Rectal smooth muscle tissue (tissue), 1 donor: ENCODE data around the gene PTGFR.
A peak's percentile ranks its signal among the peaks of the same experiment; 100 is the strongest.

Experiments used
- H3K27ac ChIP-seq: one replicate; pipeline ENCODE4 v1.7.0; 2013; ENCODE audit warnings: low read depth, low read length, inconsistent platforms
- H3K27me3 ChIP-seq: one replicate; pipeline ENCODE4 v1.7.0; 2013; ENCODE audit warnings: low read length; ENCODE audit not compliant: control insufficient read depth, insufficient read depth
- H3K36me3 ChIP-seq: one replicate; pipeline ENCODE4 v1.7.0; 2013; ENCODE audit warnings: low read length; ENCODE audit not compliant: control insufficient read depth, insufficient read depth
- H3K4me1 ChIP-seq: one replicate; pipeline ENCODE4 v1.7.0; 2013; ENCODE audit warnings: low read length; ENCODE audit not compliant: control insufficient read depth, insufficient read depth
- H3K4me3 ChIP-seq: one replicate; pipeline ENCODE4 v1.7.0; 2013; ENCODE audit warnings: low read length
- H3K9ac ChIP-seq: one replicate; pipeline ENCODE4 v1.7.0; 2013; ENCODE audit warnings: low read length

The PTGFR gene

GRCh38 chr1:78491451-78492071 lies 787 bp downstream of the PTGFR start:
- Histone ChIP-seq H3K27ac (peak overlapping the region; percentile 48), H3K9ac (peak overlapping the region; percentile 21), H3K4me3 (peak overlapping the region; percentile 84)

GRCh38 chr1:78492386-78492950 lies 1.7 kb downstream of the PTGFR start:
- Histone ChIP-seq H3K27ac (peak overlapping the region; percentile 6), H3K36me3 (no peaks in the 10 kb centered on the region), H3K27me3 (no peaks in the 10 kb centered on the region), H3K4me3 (peak overlapping the region; percentile 84), H3K9ac (no peak overlapping the region), H3K4me1 (no peaks in the 10 kb centered on the region)

More at GRCh38 chr1:78491451-78492071, 787 bp downstream of the PTGFR start:
- no peaks in the 10 kb centered on the region for H3K27me3 ChIP-seq
- no peaks in the 10 kb centered on the region for H3K36me3 ChIP-seq
- no peaks in the 10 kb centered on the region for H3K4me1 ChIP-seq

- Histone ChIP-seq H3K36me3 (no peaks in the 10 kb centered on the region), H3K27me3 (no peaks in the 10 kb centered on the region), H3K4me3 (no peak overlapping the region), H3K27ac (no peak overlapping the region), H3K4me1 (no peaks in the 10 kb centered on the region), H3K9ac (no peak overlapping the region)
Observed at GRCh38 chr1:78493451-78493850, 2.7 kb downstream of the PTGFR start.

GRCh38 chr1:78497201-78497600 lies 6.4 kb downstream of the PTGFR start:
- Histone ChIP-seq H3K4me1 (no peaks in the 10 kb centered on the region), H3K27ac (no peak overlapping the region), H3K36me3 (no peaks in the 10 kb centered on the region), H3K27me3 (no peaks in the 10 kb centered on the region), H3K9ac (no peak overlapping the region), H3K4me3 (no peak overlapping the region)

- H3K27ac ChIP-seq: no peak overlapping the region
- no peak overlapping the region for H3K9ac ChIP-seq
- no peaks in the 10 kb centered on the region for H3K36me3 ChIP-seq
- no peaks in the 10 kb centered on the region for H3K4me1 ChIP-seq
- no peaks in the 10 kb centered on the region for H3K27me3 ChIP-seq
- no peak overlapping the region for H3K4me3 ChIP-seq
Observed at GRCh38 chr1:78500529-78500928, 9.8 kb downstream of the PTGFR start.

GRCh38 chr1:78501203-78501602 lies 10.4 kb downstream of the PTGFR start:
- H3K4me3 ChIP-seq: no peak overlapping the region
- no peaks in the 10 kb centered on the region for H3K27me3 ChIP-seq
- H3K9ac ChIP-seq: no peak overlapping the region
- no peaks in the 10 kb centered on the region for H3K36me3 ChIP-seq
- H3K4me1 ChIP-seq: no peaks in the 10 kb centered on the region
- H3K27ac ChIP-seq: no peak overlapping the region

- no peaks in the 10 kb centered on the region for H3K36me3 ChIP-seq
- no peaks in the 10 kb centered on the region for H3K27me3 ChIP-seq
- H3K9ac ChIP-seq: no peak overlapping the region
- H3K27ac ChIP-seq: no peak overlapping the region
- no peak overlapping the region for H3K4me3 ChIP-seq
- H3K4me1 ChIP-seq: no peaks in the 10 kb centered on the region
Observed at GRCh38 chr1:78511334-78511733, 20.6 kb downstream of the PTGFR start.

- Histone ChIP-seq H3K9ac (no peak overlapping the region), H3K36me3 (no peaks in the 10 kb centered on the region), H3K27me3 (no peaks in the 10 kb centered on the region), H3K4me1 (no peaks in the 10 kb centered on the region), H3K27ac (no peak overlapping the region), H3K4me3 (no peak overlapping the region)
Observed at GRCh38 chr1:78516716-78517115, 25.9 kb downstream of the PTGFR start.

- Histone ChIP-seq H3K36me3 (no peaks in the 10 kb centered on the region), H3K27ac (no peak overlapping the region), H3K4me3 (no peak overlapping the region), H3K4me1 (no peaks in the 10 kb centered on the region), H3K27me3 (no peaks in the 10 kb centered on the region), H3K9ac (no peak overlapping the region)
Observed at GRCh38 chr1:78519446-78519845, 28.7 kb downstream of the PTGFR start.

- Histone ChIP-seq H3K27ac (no peak overlapping the region), H3K4me3 (no peak overlapping the region), H3K36me3 (no peaks in the 10 kb centered on the region), H3K4me1 (no peaks in the 10 kb centered on the region), H3K27me3 (no peaks in the 10 kb centered on the region), H3K9ac (no peak overlapping the region)
Observed at GRCh38 chr1:78520216-78520615, 29.4 kb downstream of the PTGFR start.

GRCh38 chr1:78520843-78521242 lies 30.1 kb downstream of the PTGFR start:
- no peaks in the 10 kb centered on the region for H3K4me1 ChIP-seq
- no peak overlapping the region for H3K4me3 ChIP-seq

GRCh38 chr1:78522136-78522535 lies 31.4 kb downstream of the PTGFR start:
- H3K27me3 ChIP-seq: no peaks in the 10 kb centered on the region
- H3K4me3 ChIP-seq: no peak overlapping the region
- H3K9ac ChIP-seq: no peak overlapping the region
- H3K4me1 ChIP-seq: no peaks in the 10 kb centered on the region
- H3K36me3 ChIP-seq: no peaks in the 10 kb centered on the region
- H3K27ac ChIP-seq: no peak overlapping the region

More at GRCh38 chr1:78520843-78521242, 30.1 kb downstream of the PTGFR start:
- no peaks in the 10 kb centered on the region for H3K27me3 ChIP-seq
- H3K27ac ChIP-seq: no peak overlapping the region
- no peaks in the 10 kb centered on the region for H3K36me3 ChIP-seq
- no peak overlapping the region for H3K9ac ChIP-seq

- H3K36me3 ChIP-seq: no peaks in the 10 kb centered on the region
- H3K27ac ChIP-seq: no peak overlapping the region
- H3K27me3 ChIP-seq: no peaks in the 10 kb centered on the region
- no peak overlapping the region for H3K9ac ChIP-seq
- no peaks in the 10 kb centered on the region for H3K4me1 ChIP-seq
- no peak overlapping the region for H3K4me3 ChIP-seq
Observed at GRCh38 chr1:78526496-78526895, 35.7 kb downstream of the PTGFR start.
